ENCODE results near the gene PPM1J. TPM values are rescaled to one million over a fixed set of nuclear protein-coding genes. Genes with fewer than 3 reads are reported as not detected.

Gene PPM1J
- total and polyA plus RNA-seq, 9 of the 15 experiments (the other 6 are each of a cell fraction or from before 2014, with no cell fraction given), result 0.25 to 10.5 (median 4.2) TPM

GRCh38 chr1:112693821-112694220 lies 21.3 kb downstream of the PPM1J start:
- Histone ChIP-seq H3K36me3 (ENCODE audit: control insufficient read depth, insufficient read depth, low read length) (peaks cover 87% of the 10 kb centered on the region), H3K79me2 (ENCODE audit: control insufficient read depth, insufficient read depth, low read length) (peaks cover 5% of the 10 kb centered on the region; the same call in 2 of the 3 replicates), H2AFZ (ENCODE audit: low read depth, low read length) (no peak overlapping the region), H3K9me1 (ENCODE audit: control insufficient read depth, insufficient read depth, low read length) (peaks cover 9% of the 10 kb centered on the region), H3K27me3 (ENCODE audit: control insufficient read depth in 2 of 2, insufficient read depth in 2 of 2, low read length in 2 of 2) (no peaks in the 10 kb centered on the region), H3K4me1 (replicated peaks in 1 of 2; ENCODE audit: control insufficient read depth in 2 of 2, insufficient read depth in 2 of 2, low read length in 2 of 2) (peaks cover 29 to 41% of the 10 kb centered on the region in 2 experiments), H3K9me3 (replicated peaks; ENCODE audit: control insufficient read depth, insufficient read depth, low read depth, low read length) (no peaks in the 10 kb centered on the region), H4K20me1 (replicated peaks; ENCODE audit: control insufficient read depth, insufficient read depth, low read length) (no peaks in the 10 kb centered on the region), H3K27ac (ENCODE audit: extremely low read depth, low read depth, low read length) (no peak overlapping the region), H3K4me2 (ENCODE audit: insufficient read depth, low read length) (no peak overlapping the region), H3K4me3 (no peak overlapping the region), H3K9ac (ENCODE audit: insufficient read depth in 1 of 2, low read depth in 2 of 2, low read length in 2 of 2) (no peak overlapping the region)
- ChIA-PET POLR2A (interaction anchor here (0.5 to 8.7 kb wide), 6 partner anchors 10 to 68 kb away, joined by 3 to 104 read pairs (median 3); partner anchors contain the start of gene MOV10), CTCF (ENCODE audit: low intra/inter-chr PET ratio) (no interaction called here)
- BruUV-seq (replicated peaks), result no TSS peak
- ATAC-seq (no peak), DNase-seq (ENCODE audit: extremely low read depth in 1 of 4, low spot score in 3 of 4) (no peak), FAIRE-seq (no peak)
- WGBS (ENCODE audit: insufficient coverage, low coverage, missing lambda C conversion rate), result 88% methylated on average over 6 of the region's 6 CpGs
- TF ChIP-seq ZNF444 (CRISPR knock-in tag; IDR thresholded peaks at IDR 0.05), result no peak
- no peak for TF ChIP-seq IFI16 (CRISPR knock-in tag; IDR thresholded peaks at IDR 0.05)
- no peak for TF ChIP-seq ZNF586 (CRISPR knock-in tag; conservative IDR thresholded peaks at IDR 0.05)
- no peak for TF ChIP-seq CREB3L1 (IDR thresholded peaks at IDR 0.05; ENCODE audit: borderline replicate concordance, low read depth)
- no peak for TF ChIP-seq MCM7 (IDR thresholded peaks at IDR 0.05)
- TF ChIP-seq ZNF445 (CRISPR knock-in tag; IDR thresholded peaks at IDR 0.05; ENCODE audit: low read depth), result no peak
- no peak for TF ChIP-seq HSF4 (CRISPR knock-in tag; IDR thresholded peaks at IDR 0.05; ENCODE audit: borderline replicate concordance)
- TF ChIP-seq XRCC5 (IDR thresholded peaks at IDR 0.05; ENCODE audit: low read depth, low read length), result no peak
- TF ChIP-seq ATF4 (CRISPR knock-in tag; IDR thresholded peaks at IDR 0.05), result no peak
- TF ChIP-seq ZBTB33 (CRISPR knock-in tag; IDR thresholded peaks at IDR 0.05), result no peak
- TF ChIP-seq SFPQ (IDR thresholded peaks at IDR 0.05; ENCODE audit: low read depth, low read length), result no peak
- no peak for TF ChIP-seq ZNF512 (tag; IDR thresholded peaks at IDR 0.05)
- TF ChIP-seq NFE2L1 (tag; IDR thresholded peaks at IDR 0.05; ENCODE audit: borderline replicate concordance, low read depth), result no peak
- no peak for TF ChIP-seq TEAD2 (tag; IDR thresholded peaks at IDR 0.05)
- no peak for TF ChIP-seq DDX20 (tag; IDR thresholded peaks at IDR 0.05; ENCODE audit: low read depth)
- in situ Hi-C loops (cut with MboI) (no loop called here), intact Hi-C loops (cut with micrococcal nuclease) (no loop called here)
